Measurements from ENCODE around the gene ARPP21.

The ARPP21 gene

DNA sequence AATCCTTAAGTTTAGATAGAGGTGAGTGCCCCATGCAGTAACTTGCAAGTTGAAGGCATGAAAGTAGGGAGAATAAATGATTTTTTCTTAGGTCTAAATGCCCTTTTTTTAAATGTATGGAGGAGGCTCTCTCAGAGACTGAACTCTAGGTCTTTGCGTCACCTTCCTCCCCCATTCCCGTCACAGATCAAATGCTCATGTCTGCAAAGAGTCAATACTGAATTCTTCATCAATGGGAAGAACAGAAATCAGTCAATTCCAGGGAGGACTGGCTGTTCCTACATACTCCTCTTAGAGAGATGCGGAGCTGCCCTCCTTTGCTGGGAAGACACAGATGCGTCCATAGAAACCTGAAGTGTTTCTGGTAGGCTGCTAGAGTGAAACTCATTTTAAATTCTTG is 98.2 kb downstream of the ARPP21 start:
- DNase-seq (ENCODE audit: low read depth, low spot score) = no peak
- TF ChIP-seq, protein P1, sequence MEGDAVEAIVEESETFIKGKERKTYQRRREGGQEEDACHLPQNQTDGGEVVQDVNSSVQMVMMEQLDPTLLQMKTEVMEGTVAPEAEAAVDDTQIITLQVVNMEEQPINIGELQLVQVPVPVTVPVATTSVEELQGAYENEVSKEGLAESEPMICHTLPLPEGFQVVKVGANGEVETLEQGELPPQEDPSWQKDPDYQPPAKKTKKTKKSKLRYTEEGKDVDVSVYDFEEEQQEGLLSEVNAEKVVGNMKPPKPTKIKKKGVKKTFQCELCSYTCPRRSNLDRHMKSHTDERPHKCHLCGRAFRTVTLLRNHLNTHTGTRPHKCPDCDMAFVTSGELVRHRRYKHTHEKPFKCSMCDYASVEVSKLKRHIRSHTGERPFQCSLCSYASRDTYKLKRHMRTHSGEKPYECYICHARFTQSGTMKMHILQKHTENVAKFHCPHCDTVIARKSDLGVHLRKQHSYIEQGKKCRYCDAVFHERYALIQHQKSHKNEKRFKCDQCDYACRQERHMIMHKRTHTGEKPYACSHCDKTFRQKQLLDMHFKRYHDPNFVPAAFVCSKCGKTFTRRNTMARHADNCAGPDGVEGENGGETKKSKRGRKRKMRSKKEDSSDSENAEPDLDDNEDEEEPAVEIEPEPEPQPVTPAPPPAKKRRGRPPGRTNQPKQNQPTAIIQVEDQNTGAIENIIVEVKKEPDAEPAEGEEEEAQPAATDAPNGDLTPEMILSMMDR (IDR thresholded peaks at IDR 0.05; ENCODE audit: low read depth, low read length) = no peak
- in situ Hi-C loops (cut with HindIII; ENCODE audit: low sequenced_read_pairs) = no loop called here

GRCh38 chr3:35737934-35738706 is 98.8 kb downstream of the ARPP21 start:
- in situ Hi-C loops (cut with HindIII; ENCODE audit: low sequenced_read_pairs) = no loop called here
- no peak for DNase-seq (ENCODE audit: low read depth, low spot score)
- TF ChIP-seq, protein P1 (IDR thresholded peaks at IDR 0.05; ENCODE audit: low read depth, low read length) = no peak
- no peak overlapping the region for H3K4me3 ChIP-seq (ENCODE audit: low read depth, low read length)

More for the DNA sequence above, 98.2 kb downstream of the ARPP21 start:
- no peak overlapping the region for H3K4me3 ChIP-seq (ENCODE audit: low read depth, low read length)

DNA sequence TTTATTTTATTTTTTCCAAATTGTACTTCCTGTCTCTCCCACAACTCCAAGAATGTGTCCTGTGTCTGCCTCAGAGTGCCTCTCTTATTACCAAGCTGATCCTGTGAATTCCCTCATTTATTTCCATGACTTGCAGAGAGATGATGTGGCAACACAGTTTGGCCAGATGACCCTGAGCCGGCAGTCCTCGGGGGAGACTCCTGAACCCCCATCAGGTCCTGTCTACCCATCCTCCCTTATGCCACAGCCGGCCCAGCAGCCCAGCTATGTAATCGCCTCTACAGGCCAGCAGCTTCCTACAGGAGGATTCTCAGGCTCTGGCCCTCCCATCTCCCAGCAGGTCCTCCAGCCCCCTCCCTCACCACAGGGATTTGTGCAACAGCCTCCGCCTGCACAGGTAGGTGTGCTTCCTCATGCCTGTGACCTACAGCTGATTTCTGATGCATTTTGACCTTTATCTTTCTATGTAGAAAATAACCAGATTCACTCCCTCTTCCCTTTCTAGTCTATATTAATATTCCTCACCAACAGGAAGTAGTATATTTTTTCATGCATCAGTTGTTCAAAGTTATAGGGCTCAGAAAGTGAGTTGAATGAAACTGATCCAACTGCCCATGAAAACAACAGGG is 100.0 kb downstream of the ARPP21 start:
- DNase-seq (ENCODE audit: low read depth, low spot score) = no peak
- H3K4me3 ChIP-seq (ENCODE audit: low read depth, low read length) = no peak overlapping the region
- in situ Hi-C loops (cut with HindIII; ENCODE audit: low sequenced_read_pairs) = no loop called here
- TF ChIP-seq, protein P1 (IDR thresholded peaks at IDR 0.05; ENCODE audit: low read depth, low read length) = no peak

GRCh38 chr3:35739964-35740527 is 100.7 kb downstream of the ARPP21 start:
- DNase-seq (ENCODE audit: low read depth, low spot score) = no peak
- in situ Hi-C loops (cut with HindIII; ENCODE audit: low sequenced_read_pairs) = no loop called here
- no peak overlapping the region for H3K4me3 ChIP-seq (ENCODE audit: low read depth, low read length)
- TF ChIP-seq, protein P1 (IDR thresholded peaks at IDR 0.05; ENCODE audit: low read depth, low read length) = no peak

GRCh38 chr3:35743218-35743617 is 103.9 kb downstream of the ARPP21 start:
- in situ Hi-C loops (cut with HindIII; ENCODE audit: low sequenced_read_pairs) = no loop called here
- H3K4me3 ChIP-seq (ENCODE audit: low read depth, low read length) = no peak overlapping the region

DNA sequence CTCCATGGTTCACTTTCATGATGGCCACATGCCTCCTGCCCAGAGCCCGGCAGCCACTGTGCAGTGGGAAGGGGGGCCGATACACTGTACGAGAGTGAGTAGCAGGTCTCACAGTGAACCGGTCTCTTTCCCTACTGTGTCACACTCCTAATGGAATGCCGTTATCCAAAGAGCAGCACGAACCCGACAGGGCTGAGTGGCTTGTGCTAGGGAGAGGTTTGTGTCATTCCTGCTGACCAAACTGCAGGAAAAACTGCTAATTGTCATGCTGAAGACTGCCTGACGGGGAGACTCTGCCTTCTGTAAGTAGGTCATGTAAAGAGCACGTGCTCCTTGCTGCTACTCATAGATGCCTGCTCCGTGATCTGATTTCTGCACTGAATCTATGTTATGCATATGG is 105.1 kb downstream of the ARPP21 start:
- no peak for DNase-seq (ENCODE audit: low read depth, low spot score)
- in situ Hi-C loops (cut with HindIII; ENCODE audit: low sequenced_read_pairs) = no loop called here
- H3K4me3 ChIP-seq (ENCODE audit: low read depth, low read length) = no peak overlapping the region
- TF ChIP-seq, protein P1 (IDR thresholded peaks at IDR 0.05; ENCODE audit: low read depth, low read length) = no peak

More at GRCh38 chr3:35743218-35743617, 103.9 kb downstream of the ARPP21 start:
- TF ChIP-seq, protein P1 (IDR thresholded peaks at IDR 0.05; ENCODE audit: low read depth, low read length) = no peak
- DNase-seq (ENCODE audit: low read depth, low spot score) = no peak

Data from astrocyte of the spinal cord (primary cell).